HepG2 (cell line): ENCODE measurements around the gene MPIG6B. TPM values are rescaled to one million over a fixed set of nuclear protein-coding genes. Genes with fewer than 3 reads are reported as not detected.

Source experiments
- CBX1 ChIP-seq: IDR thresholded peaks from one replicate; pipeline ENCODE4 v1.6.1; 2016; ENCODE audit warnings: antibody characterized with exemption, low read depth
- CCAR2 ChIP-seq: fragments of 200-400 bp; formaldehyde crosslinking; optimal IDR thresholded peaks from 2 replicates; pipeline ENCODE3; 2018; ENCODE audit warnings: low read depth, mild to moderate bottlenecking, low read length, moderate library complexity
- CERS6 ChIP-seq: sonication (generic); formaldehyde crosslinking; IDR thresholded peaks from 2 replicates; pipeline ENCODE4 v1.5.0; 2020; ENCODE audit warnings: missing genetic modification reagents
- GATAD1 ChIP-seq: IDR thresholded peaks from 2 replicates; pipeline ENCODE4 v1.6.1; 2016; ENCODE audit warnings: missing genetic modification reagents, missing compliant biosample characterization
- KIAA2018 ChIP-seq: sonication (generic); formaldehyde crosslinking; IDR thresholded peaks from 2 replicates; pipeline ENCODE4 v1.5.0; 2020; ENCODE audit warnings: mild to moderate bottlenecking, missing genetic modification reagents, borderline replicate concordance
- RXRA ChIP-seq: sonication (generic); formaldehyde crosslinking; IDR thresholded peaks from 2 replicates; pipeline ENCODE4 v1.5.1; 2020; ENCODE audit warnings: missing genetic modification reagents
- SALL2 ChIP-seq: sonication (generic); formaldehyde crosslinking; IDR thresholded peaks from 2 replicates; pipeline ENCODE4 v1.8.1; 2023; ENCODE audit warnings: mild to moderate bottlenecking, missing genetic modification reagents, inconsistent platforms
- U2AF1 ChIP-seq: fragments of 200-400 bp; formaldehyde crosslinking; optimal IDR thresholded peaks from 2 replicates; pipeline ENCODE3; 2017; ENCODE audit warnings: mild to moderate bottlenecking, low read depth, low read length
- ZZZ3 ChIP-seq: sonication (generic); formaldehyde crosslinking; IDR thresholded peaks from 2 replicates; pipeline ENCODE4 v1.4.0; 2020; ENCODE audit warnings: missing genetic modification reagents, mild to moderate bottlenecking, borderline replicate concordance
- polyA plus RNA-seq, 8 experiments: library from polyadenylated mRNA; depleted of rRNA in 3 of 8; stranded (reverse) in 7 of 8; unstranded in 1 of 8; fragments of >200 nt; fragmentation: Illumina TruSeq in 4 of 8; extraction: Trizol in 4 of 8; gene quantifications; 2 replicates each; pipeline versions ENCODE4 v1.2.1 to v1.2.3, GENCODE V29; 2011 to 2016; ENCODE audit warnings: low read depth in 4 of 8, missing spikeins in 1 of 8, mixed read lengths in 1 of 8; ENCODE audit not compliant: insufficient read depth in 1 of 8
- total RNA-seq, 5 experiments: library from RNA; depleted of rRNA; stranded (reverse); fragments of >200 nt; fragmentation: Illumina TruSeq; extraction: Trizol; gene quantifications; 2 replicates each; pipeline ENCODE4 v1.2.3, GENCODE V29; 2016; ENCODE audit warnings: low read depth in 1 of 5

The MPIG6B gene
- total and polyA plus RNA-seq, 2 of the 13 experiments (the other 11 are each of a cell fraction or from before 2014, with no cell fraction given): not detected

GRCh38 chr6:31728767-31729514 lies 5.8 kb downstream of the MPIG6B start, which contains the start of gene DDAH2 (continued):
- TF ChIP-seq CERS6 (CRISPR knock-in tag) (no peak), ZZZ3 (0 out of 2 replicates have a peak, but pooled peaks have one; percentile 20), KIAA2018 (no peak; the same call in 1 of the 2 replicates), SALL2 (CRISPR knock-in tag) (no peak), CCAR2 (peak; percentile 52), RXRA (0 out of 2 replicates have a peak, but pooled peaks have one; percentile 16), GATAD1 (CRISPR knock-in tag) (peak; percentile 53; the same call in 1 of the 2 replicates), CBX1 (no peak), U2AF1 (no peak)
